Muscle layer of colon (tissue), 2 donors: ENCODE data around the gene CD52.
A peak's percentile ranks its signal among the peaks of the same experiment; 100 is the strongest.
"Not testable (repeated sequence)": the region's sequence is repeated elsewhere in the genome, so short reads cannot be mapped to it uniquely, and the experiment has no call there.

ENCODE experiments used
- H3K27ac ChIP-seq: one replicate; pipeline ENCODE4 v1.7.0; 2013; ENCODE audit warnings: low read depth, mild to moderate bottlenecking, low read length, moderate library complexity
- H3K27me3 ChIP-seq, 2 donors: one replicate each; pipeline ENCODE4 v1.7.0; 2013; ENCODE audit warnings: low read length in 2 of 2, mild to moderate bottlenecking in 2 of 2; ENCODE audit not compliant: insufficient read depth in 2 of 2, control insufficient read depth in 1 of 2
- H3K36me3 ChIP-seq: one replicate; pipeline ENCODE4 v1.7.0; 2013; ENCODE audit warnings: mild to moderate bottlenecking, low read length; ENCODE audit not compliant: insufficient read depth
- H3K4me1 ChIP-seq: one replicate; pipeline ENCODE4 v1.7.0; 2013; ENCODE audit warnings: mild to moderate bottlenecking, low read length; ENCODE audit not compliant: insufficient read depth
- H3K4me3 ChIP-seq, 2 donors: one replicate each; pipeline ENCODE4 v1.7.0; 2013; ENCODE audit warnings: low read length in 2 of 2, low read depth in 1 of 2, mild to moderate bottlenecking in 1 of 2, moderate library complexity in 1 of 2
- H3K9ac ChIP-seq: one replicate; pipeline ENCODE4 v1.7.0; 2013; ENCODE audit warnings: low read length
- H3K9me3 ChIP-seq: one replicate; pipeline ENCODE4 v1.7.0; 2013; ENCODE audit warnings: mild to moderate bottlenecking, low read length
- donor health status: abdominal sarcoma.
- donor health status: Adenocarcinoma of cecum.

CD52 gene

DNA sequence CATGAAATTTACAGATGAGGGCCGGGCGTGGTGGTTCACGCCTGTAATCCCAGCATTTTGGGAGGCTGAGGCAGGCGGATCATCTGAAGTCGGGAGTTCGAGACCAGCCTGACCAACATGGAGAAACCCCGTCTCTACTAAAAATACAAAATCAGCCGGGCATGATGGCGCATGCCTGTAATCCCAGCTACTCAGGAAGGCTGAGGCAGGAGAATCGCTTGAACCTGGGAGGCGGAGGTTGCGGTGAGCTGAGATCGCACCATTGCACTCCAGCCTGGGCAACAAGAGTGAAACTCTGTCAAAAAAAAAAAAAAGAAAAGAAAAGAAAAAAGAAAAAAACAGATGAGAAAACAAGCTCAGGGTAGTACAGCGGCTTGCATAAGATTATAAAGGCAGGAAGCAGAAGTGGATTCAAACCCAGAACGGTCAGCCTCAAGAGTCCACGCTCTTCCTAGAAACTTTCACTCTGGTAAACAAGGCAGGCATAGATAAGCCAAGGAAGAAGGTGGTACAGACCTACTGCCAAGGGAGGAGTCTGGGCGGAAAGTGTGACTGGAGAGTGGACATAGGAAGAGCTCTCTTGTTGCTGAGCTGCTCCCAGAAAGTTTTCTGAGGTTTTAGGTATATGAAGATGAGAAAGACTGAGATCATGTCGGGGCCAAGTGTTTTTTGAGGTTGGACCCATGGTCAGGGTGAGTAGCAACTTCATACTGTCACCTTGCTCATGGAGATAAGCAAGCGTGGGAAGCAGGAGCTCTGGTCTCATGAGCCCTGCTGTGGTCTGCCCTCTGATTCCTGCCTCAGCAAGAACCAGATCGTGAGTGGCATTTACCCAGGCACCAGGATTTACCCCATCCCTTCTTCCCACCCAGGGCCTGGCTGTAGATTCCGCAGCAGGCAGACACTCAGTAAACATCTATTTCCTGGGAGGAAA lies 9.5 kb upstream of the CD52 start:
- not testable (repeated sequence) for H3K36me3 ChIP-seq, H3K27ac ChIP-seq, H3K4me1 ChIP-seq, H3K9me3 ChIP-seq, H3K27me3 ChIP-seq, H3K9ac ChIP-seq, H3K4me3 ChIP-seq

DNA sequence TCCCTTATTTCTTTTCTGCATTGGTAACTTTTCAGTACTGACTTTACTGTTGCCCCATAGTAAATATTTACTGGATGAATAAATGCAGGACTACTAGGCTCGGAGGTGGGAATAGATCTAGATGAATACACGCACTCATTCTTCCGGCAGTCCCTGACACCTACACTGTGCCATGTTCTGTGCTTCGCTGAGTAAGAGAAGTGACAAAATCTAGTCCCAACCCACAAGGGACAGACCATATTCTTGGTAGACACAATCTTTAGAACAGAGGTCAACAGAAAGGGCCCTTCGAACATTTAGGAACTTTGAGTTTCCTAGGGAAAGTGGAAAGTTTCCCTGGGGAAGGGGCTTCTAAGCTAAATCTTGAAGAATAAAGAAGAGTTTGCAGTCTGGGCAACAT lies 3.3 kb upstream of the CD52 start:
- no peak overlapping the region for H3K27ac ChIP-seq
- H3K4me3 ChIP-seq = no peak overlapping the region
- no peaks in the 10 kb centered on the region for H3K9me3 ChIP-seq
- no peaks in the 10 kb centered on the region for H3K36me3 ChIP-seq
- no peaks in the 10 kb centered on the region for H3K4me1 ChIP-seq
- no peak overlapping the region for H3K9ac ChIP-seq
- no peaks in the 10 kb centered on the region for H3K27me3 ChIP-seq

DNA sequence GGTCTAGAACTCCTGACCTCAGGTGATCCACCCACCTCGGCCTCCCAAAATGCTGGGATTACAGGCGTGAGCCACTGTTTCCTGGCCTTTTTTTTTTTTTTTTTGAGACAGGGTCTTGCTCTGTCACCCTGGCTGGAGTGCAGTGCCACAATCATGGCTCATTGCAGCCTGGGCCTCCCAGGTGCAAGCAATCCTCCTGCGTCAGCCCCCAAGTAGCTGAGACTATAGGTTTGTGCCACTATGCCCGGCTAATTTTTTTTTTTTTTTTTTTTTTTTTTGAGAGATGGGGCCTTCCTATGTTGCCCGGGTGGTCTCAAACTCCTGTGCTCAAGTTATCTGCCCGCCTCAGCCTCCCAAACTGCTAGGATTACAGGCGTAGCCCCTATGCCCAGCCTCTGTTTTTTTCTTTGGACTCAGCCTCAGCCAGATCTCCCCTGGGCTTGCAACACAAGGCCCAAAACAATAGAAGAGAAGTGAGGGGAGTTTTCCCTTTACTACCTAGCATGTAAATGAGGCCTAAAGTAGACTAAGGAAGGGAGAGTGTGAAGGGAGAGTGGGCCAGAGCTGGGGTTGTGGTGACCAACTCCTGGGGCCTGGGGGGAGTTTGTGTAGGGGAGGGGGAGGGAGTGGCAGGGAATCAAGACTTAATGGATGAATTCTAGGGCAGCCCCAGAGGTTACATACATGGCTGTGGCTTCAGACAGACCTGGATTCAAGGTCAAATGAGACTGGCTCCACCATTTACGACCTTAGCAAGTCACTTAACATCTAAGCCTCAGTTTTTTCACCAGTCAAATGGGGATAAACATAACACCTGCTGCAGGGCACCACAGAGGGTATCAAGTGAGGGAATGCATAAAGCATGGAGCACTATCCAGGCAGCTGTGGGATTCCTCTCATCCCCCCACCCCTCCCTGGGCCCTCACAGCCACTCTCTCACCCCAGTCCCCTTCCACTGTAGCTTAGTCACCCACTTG lies 1.6 kb upstream of the CD52 start:
- Histone ChIP-seq H3K36me3 (no peaks in the 10 kb centered on the region), H3K9me3 (no peaks in the 10 kb centered on the region), H3K27me3 (peaks cover 0 to 6% of the 10 kb centered on the region in 2 donors), H3K9ac (no peak overlapping the region), H3K4me1 (peaks cover 3% of the 10 kb centered on the region), H3K4me3 (no peak overlapping the region), H3K27ac (no peak overlapping the region)

DNA sequence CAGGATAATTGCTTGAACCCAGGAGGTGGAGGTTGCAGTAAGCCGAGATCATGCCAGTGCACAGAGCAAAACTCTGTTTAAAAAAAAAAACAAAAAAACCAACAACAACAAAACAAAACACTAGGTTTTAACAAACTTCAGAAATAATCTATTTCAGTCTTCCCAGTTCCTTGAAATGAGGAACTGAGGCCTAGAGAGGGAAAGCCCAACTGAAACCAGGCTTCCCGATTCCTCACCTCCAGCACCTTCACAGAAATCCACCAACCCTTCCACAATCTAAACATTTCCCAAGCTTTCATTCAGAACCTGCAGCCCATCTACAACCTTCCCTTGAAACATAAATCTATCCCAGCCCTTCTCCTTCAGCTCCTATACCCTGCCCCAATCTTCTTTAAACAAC lies 612 bp upstream of the CD52 start:
- Histone ChIP-seq H3K9ac (no peak overlapping the region), H3K36me3 (no peaks in the 10 kb centered on the region), H3K4me1 (peaks cover 6% of the 10 kb centered on the region), H3K27me3 (peaks cover 0 to 9% of the 10 kb centered on the region in 2 donors), H3K27ac (no peak overlapping the region), H3K4me3 (no peak overlapping the region), H3K9me3 (no peaks in the 10 kb centered on the region)

DNA sequence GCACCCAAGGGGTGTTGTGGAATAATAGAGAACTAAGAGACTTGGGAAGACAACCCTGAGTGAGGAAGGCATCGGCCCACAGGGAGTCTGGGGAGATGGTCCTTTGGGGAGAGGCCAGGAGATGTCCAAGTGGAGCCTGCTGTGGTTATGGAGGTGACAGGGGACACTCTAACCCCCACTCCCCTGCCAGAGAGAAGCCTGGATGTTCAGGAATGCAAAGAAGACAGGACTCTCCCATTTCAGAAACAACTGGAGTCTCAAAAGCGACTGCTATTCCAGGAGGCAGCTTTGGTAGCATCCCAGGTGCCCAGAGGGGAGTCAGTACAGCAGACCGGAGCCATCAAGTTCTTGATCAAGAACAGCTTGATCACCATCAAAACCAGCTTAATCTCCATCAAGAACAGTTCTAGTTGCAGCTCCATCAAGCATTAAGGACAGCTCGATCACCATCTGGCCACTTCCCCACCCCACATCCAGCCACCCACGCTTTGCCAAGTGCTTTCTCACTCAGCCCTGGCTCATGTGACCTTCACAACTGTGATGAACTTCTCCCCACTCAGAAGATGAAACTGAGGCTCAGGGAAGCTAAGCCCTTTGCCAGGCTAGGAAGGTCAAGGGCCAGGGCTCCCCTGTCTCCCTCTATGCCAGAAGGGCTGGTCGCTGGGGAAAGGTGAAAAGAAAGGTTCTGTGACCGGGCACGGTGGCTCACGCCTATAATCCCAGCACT lies 743 bp downstream of the CD52 start:
- no peaks in the 10 kb centered on the region for H3K9me3 ChIP-seq
- H3K4me1 ChIP-seq = peaks cover 6% of the 10 kb centered on the region
- H3K4me3 ChIP-seq = no peak overlapping the region
- H3K9ac ChIP-seq = no peak overlapping the region
- no peak overlapping the region for H3K27ac ChIP-seq
- no peaks in the 10 kb centered on the region for H3K36me3 ChIP-seq
- peaks cover 0 to 9% of the 10 kb centered on the region in 2 donors for H3K27me3 ChIP-seq

DNA sequence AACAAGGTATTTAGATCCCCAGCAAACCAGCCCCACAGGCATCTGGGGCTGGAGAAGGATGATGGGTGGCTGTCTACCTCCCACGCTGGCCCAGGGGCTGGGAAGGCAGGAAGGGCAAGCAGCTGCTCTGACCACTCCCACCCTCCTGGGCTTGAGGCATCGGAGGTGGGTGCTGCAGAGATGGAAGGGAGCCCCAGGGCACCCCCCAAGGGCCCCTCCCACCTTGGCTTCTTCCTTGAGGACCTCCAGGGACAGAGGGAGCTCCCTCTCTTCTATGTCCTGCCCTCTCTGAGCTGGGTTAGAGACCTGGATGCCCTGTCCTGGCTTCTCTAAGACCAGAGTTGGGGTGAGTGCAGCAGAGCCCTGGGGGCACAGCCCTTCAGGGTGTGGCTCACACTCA lies 3.1 kb downstream of the CD52 start:
- peaks cover 6% of the 10 kb centered on the region for H3K4me1 ChIP-seq
- no peaks in the 10 kb centered on the region for H3K36me3 ChIP-seq
- H3K4me3 ChIP-seq = peak overlapping the region in 1 of 2 donors; percentile 43
- no peak overlapping the region for H3K27ac ChIP-seq
- H3K9me3 ChIP-seq = no peaks in the 10 kb centered on the region
- H3K27me3 ChIP-seq = peaks cover 0 to 9% of the 10 kb centered on the region in 2 donors
- no peak overlapping the region for H3K9ac ChIP-seq

DNA sequence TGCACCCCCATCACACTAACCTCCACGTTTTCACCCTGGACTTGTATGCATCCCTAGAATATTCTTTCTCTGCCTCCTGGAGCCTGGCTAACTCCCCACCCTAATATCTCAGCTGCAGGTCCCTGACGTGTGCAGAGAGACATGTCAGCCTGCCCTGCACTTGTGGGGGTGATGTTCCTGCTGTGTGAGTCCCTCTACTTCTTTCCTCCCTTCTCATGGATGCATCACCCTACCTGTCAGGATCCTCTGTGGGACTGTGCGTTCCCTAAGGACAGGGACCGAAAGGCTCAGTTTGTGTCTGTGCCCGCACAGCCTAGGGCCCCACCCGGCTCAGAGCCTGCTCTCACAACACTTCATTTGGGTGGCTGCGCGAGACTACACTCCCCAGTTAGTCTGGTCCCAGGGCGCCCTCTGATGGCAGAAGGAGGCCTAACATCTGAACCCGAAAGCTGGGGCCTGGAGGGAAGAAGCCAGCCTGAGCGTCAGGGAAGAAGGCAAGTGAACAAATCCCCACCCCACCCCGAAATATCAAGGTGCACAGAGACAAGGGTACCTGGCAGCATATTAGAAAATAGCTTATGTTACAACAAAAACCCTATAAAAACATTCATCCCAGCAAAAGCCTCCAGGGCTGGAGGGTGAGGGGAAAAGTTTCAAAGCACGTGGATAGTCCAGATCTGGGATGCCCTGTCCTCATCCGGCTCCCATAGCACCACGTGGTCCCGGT lies 3.7 kb downstream of the CD52 start:
- no peak overlapping the region for H3K9ac ChIP-seq
- H3K4me1 ChIP-seq = peaks cover 6% of the 10 kb centered on the region
- H3K27ac ChIP-seq = no peak overlapping the region
- no peaks in the 10 kb centered on the region for H3K36me3 ChIP-seq
- peaks cover 0 to 9% of the 10 kb centered on the region in 2 donors for H3K27me3 ChIP-seq
- no peaks in the 10 kb centered on the region for H3K9me3 ChIP-seq
- peak overlapping the region in 1 of 2 donors; percentile 43 for H3K4me3 ChIP-seq

DNA sequence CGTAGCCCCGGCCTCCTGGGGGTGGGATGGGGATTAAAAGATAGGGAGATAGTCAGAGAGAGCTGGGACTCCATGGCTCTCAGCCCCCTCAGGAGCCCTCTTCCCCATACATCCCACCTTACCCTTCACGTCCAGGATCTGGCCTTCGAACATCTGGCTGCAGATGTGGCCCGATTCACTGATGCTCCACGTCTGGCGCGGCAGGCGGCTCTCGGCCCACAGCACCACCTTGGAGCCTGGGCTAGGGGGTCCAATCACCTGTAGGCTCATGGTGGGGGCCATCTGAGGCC lies 4.2 kb downstream of the CD52 start:
- Histone ChIP-seq H3K4me1 (peaks cover 6% of the 10 kb centered on the region), H3K27ac (no peak overlapping the region), H3K9me3 (no peaks in the 10 kb centered on the region), H3K4me3 (no peak overlapping the region), H3K9ac (no peak overlapping the region), H3K36me3 (no peaks in the 10 kb centered on the region), H3K27me3 (peaks cover 0 to 9% of the 10 kb centered on the region in 2 donors)

DNA sequence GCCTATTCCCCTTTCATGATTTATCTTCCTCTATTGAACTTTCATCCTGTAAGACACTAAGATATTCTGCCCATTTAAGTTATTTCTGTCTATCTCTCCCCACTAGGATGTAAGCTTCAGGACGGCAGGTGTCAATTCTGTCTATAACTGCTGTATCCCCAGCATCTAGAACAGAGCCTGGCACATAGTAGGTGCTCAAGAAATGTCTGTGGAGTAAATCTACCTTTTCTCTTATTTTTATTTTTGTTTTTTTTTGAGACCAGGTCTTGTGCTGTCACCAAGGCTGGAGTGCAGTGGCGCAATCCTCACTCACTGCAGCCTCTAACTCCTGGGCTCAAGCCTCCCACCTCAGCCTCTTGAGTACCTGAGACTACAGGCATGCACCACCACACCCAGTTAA lies 5.6 kb downstream of the CD52 start:
- Histone ChIP-seq H3K9ac (no peak overlapping the region), H3K4me1 (peaks cover 6% of the 10 kb centered on the region), H3K27me3 (peaks cover 0 to 9% of the 10 kb centered on the region in 2 donors), H3K27ac (no peak overlapping the region), H3K4me3 (no peak overlapping the region), H3K9me3 (no peaks in the 10 kb centered on the region), H3K36me3 (no peaks in the 10 kb centered on the region)

DNA sequence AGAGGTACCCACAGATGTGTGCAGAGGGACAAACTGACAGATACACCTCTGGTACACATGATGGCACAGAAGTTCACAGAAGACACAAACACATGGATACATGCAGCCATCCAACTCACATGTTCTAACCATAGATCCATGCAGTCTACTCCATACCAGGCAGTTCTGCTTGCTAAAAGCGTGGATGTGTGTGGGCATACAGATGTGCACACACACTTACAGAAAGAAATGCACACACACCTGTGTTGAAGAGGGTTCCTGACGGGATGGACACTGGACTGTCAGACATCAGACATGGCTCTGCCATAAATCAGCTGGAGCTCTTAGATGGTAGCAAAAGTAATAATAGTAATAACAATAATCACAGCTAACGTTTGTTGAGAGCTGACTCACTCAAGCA lies 6.8 kb downstream of the CD52 start:
- H3K9ac ChIP-seq = no peak overlapping the region
- peaks cover 6% of the 10 kb centered on the region for H3K4me1 ChIP-seq
- no peaks in the 10 kb centered on the region for H3K36me3 ChIP-seq
- no peak overlapping the region for H3K4me3 ChIP-seq
- H3K27ac ChIP-seq = no peak overlapping the region
- peaks cover 0 to 9% of the 10 kb centered on the region in 2 donors for H3K27me3 ChIP-seq
- no peaks in the 10 kb centered on the region for H3K9me3 ChIP-seq
